HepG2 (cell line): Measurements from ENCODE around the gene SAE1. TPM values are rescaled to one million over a fixed set of nuclear protein-coding genes. Genes with fewer than 3 reads are reported as not detected.

Experiments
- GZF1 ChIP-seq: sonication (generic); formaldehyde crosslinking; IDR thresholded peaks from 2 replicates; pipeline ENCODE4 v1.5.1; 2020; ENCODE audit warnings: mild to moderate bottlenecking, missing genetic modification reagents
- MBNL3 ChIP-seq: fragments of 250-450 bp; sonication (Bioruptor Pico); conservative IDR thresholded peaks from 2 replicates; pipeline ENCODE4 v1.8.0; 2022; ENCODE audit warnings: mild to moderate bottlenecking, inconsistent platforms
- NAIF1 ChIP-seq: sonication (generic); formaldehyde crosslinking; IDR thresholded peaks from 2 replicates; pipeline ENCODE4 v1.5.0; 2020; ENCODE audit warnings: mild to moderate bottlenecking, missing genetic modification reagents, borderline replicate concordance
- PHF21A ChIP-seq: sonication (generic); formaldehyde crosslinking; IDR thresholded peaks from 2 replicates; pipeline ENCODE4 v1.5.0; 2020; ENCODE audit warnings: mild to moderate bottlenecking, missing genetic modification reagents
- SNAPC2 ChIP-seq: sonication (generic); formaldehyde crosslinking; IDR thresholded peaks from 2 replicates; pipeline ENCODE4 v1.8.1; 2022; ENCODE audit warnings: mild to moderate bottlenecking, missing genetic modification reagents
- TAF1 ChIP-seq: sonication (generic); formaldehyde crosslinking; IDR thresholded peaks from 2 replicates; pipeline ENCODE4 v1.4.0; 2020; ENCODE audit warnings: missing genetic modification reagents
- TGIF2 ChIP-seq: IDR thresholded peaks from 2 replicates; pipeline ENCODE4 v1.6.1; 2016; ENCODE audit warnings: control low read depth, missing compliant biosample characterization
- TRIM24 ChIP-seq: sonication (generic); formaldehyde crosslinking; IDR thresholded peaks from 2 replicates; pipeline ENCODE4 v1.8.0; 2022; ENCODE audit warnings: mild to moderate bottlenecking, missing genetic modification reagents
- ZMAT3 ChIP-seq: sonication (generic); formaldehyde crosslinking; conservative IDR thresholded peaks from 2 replicates; pipeline ENCODE4 v1.7.0; 2021; ENCODE audit warnings: missing genetic modification reagents
- ZNF317 ChIP-seq: sonication (generic); formaldehyde crosslinking; IDR thresholded peaks from 2 replicates; pipeline ENCODE4 v1.5.0; 2020; ENCODE audit warnings: mild to moderate bottlenecking, missing genetic modification reagents
- ZNF615 ChIP-seq: sonication (generic); formaldehyde crosslinking; IDR thresholded peaks from 2 replicates; pipeline ENCODE4 v1.5.0; 2020; ENCODE audit warnings: mild to moderate bottlenecking, missing genetic modification reagents, borderline replicate concordance
- ZNF761 ChIP-seq: sonication (generic); formaldehyde crosslinking; conservative IDR thresholded peaks from 2 replicates; pipeline ENCODE4 v1.4.0; 2020; ENCODE audit warnings: mild to moderate bottlenecking, missing genetic modification reagents
- polyA plus RNA-seq, 8 experiments: library from polyadenylated mRNA; depleted of rRNA in 3 of 8; stranded (reverse) in 7 of 8; unstranded in 1 of 8; fragments of >200 nt; fragmentation: Illumina TruSeq in 4 of 8; extraction: Trizol in 4 of 8; gene quantifications; 2 replicates each; pipeline versions ENCODE4 v1.2.1 to v1.2.3, GENCODE V29; 2011 to 2016; ENCODE audit warnings: low read depth in 4 of 8, missing spikeins in 1 of 8, mixed read lengths in 1 of 8; ENCODE audit not compliant: insufficient read depth in 1 of 8
- total RNA-seq, 5 experiments: library from RNA; depleted of rRNA; stranded (reverse); fragments of >200 nt; fragmentation: Illumina TruSeq; extraction: Trizol; gene quantifications; 2 replicates each; pipeline ENCODE4 v1.2.3, GENCODE V29; 2016; ENCODE audit warnings: low read depth in 1 of 5
- TF ChIP-seq, protein P1 (sequence below): IDR thresholded peaks from 2 replicates; pipeline ENCODE4 v1.6.1; 2016; ENCODE audit warnings: low read depth, borderline replicate concordance
- TF ChIP-seq, protein P2 (sequence below): fragments of 450-650 bp; IDR thresholded peaks from 2 replicates; pipeline ENCODE4 v1.6.1; 2016
- TF ChIP-seq, protein P3 (sequence below): IDR thresholded peaks from 2 replicates; pipeline ENCODE4 v1.6.1; 2016; ENCODE audit warnings: missing genetic modification reagents, missing compliant biosample characterization
- TF ChIP-seq, protein P4 (sequence below): sonication (generic); formaldehyde crosslinking; IDR thresholded peaks from 2 replicates; pipeline ENCODE4 v1.4.0; 2020; ENCODE audit warnings: missing genetic modification reagents, low read depth, mild to moderate bottlenecking, borderline replicate concordance
- TF ChIP-seq, protein P5 (sequence below): sonication (generic); formaldehyde crosslinking; IDR thresholded peaks from 2 replicates; pipeline ENCODE4 v1.4.0; 2020; ENCODE audit warnings: mild to moderate bottlenecking, missing genetic modification reagents

The SAE1 gene
- total and polyA plus RNA-seq, 2 of the 13 experiments (the other 11 are each of a cell fraction or from before 2014, with no cell fraction given): 87.6 to 197 TPM

DNA sequence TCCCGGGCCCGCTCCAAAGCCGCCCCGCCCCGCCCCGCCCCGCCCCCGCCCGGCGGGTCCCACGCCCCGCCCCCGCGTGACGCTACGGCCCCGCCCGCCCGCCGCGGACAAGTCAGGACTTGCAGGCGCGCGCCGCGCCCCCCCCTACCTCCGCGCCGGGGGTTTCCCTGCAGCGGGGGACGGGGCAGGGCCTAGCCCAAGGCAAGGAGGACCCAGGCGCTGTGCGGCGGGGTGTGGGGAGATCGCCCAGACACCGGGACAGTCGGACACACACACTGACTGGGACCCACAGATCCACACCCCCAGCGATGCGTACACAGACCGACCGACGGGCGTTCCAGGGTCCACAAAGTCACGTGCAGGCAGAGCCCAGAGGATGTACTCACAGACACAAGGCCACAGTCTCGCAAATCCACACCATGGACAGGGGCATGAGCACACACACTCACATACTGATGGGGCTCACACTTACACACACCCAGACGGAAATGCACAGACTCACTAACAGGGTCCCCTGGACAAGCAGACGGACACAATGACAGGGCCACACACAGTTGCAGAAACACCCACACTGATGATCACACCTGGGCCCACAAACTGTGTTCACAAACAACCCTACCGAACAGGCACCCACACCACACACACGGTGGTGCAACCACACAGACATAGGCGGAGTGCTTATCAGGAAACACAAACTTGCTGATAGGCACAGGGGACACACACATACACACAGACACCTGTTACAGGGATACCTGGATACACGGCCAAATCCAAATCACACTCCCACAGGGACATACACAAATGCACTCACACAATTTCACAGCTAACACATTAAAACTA lies 100.8 kb downstream of the SAE1 start (continued):
- TF ChIP-seq, protein P1, sequence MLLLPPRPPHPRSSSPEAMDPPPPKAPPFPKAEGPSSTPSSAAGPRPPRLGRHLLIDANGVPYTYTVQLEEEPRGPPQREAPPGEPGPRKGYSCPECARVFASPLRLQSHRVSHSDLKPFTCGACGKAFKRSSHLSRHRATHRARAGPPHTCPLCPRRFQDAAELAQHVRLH (CRISPR knock-in tag): no peak
- TF ChIP-seq TGIF2 (CRISPR knock-in tag) (peak; percentile 92), TAF1 (peak; percentile 74), ZNF615 (CRISPR knock-in tag) (no peak), TRIM24 (CRISPR knock-in tag) (no peak), PHF21A (CRISPR knock-in tag) (peak; percentile 87), GZF1 (CRISPR knock-in tag) (no peak), SNAPC2 (CRISPR knock-in tag) (no peak), ZNF317 (CRISPR knock-in tag) (peak; percentile 76; the same call in 1 of the 2 replicates), MBNL3 (CRISPR knock-in tag) (no peak), ZNF761 (CRISPR knock-in tag) (no peak), NAIF1 (no peak), ZMAT3 (CRISPR knock-in tag) (no peak; the same call in 1 of the 2 replicates)
- TF ChIP-seq, protein P2, sequence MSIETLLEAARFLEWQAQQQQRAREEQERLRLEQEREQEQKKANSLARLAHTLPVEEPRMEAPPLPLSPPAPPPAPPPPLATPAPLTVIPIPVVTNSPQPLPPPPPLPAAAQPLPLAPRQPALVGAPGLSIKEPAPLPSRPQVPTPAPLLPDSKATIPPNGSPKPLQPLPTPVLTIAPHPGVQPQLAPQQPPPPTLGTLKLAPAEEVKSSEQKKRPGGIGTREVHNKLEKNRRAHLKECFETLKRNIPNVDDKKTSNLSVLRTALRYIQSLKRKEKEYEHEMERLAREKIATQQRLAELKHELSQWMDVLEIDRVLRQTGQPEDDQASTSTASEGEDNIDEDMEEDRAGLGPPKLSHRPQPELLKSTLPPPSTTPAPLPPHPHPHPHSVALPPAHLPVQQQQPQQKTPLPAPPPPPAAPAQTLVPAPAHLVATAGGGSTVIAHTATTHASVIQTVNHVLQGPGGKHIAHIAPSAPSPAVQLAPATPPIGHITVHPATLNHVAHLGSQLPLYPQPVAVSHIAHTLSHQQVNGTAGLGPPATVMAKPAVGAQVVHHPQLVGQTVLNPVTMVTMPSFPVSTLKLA: peak; percentile 76
- TF ChIP-seq, protein P3, sequence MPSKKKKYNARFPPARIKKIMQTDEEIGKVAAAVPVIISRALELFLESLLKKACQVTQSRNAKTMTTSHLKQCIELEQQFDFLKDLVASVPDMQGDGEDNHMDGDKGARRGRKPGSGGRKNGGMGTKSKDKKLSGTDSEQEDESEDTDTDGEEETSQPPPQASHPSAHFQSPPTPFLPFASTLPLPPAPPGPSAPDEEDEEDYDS (CRISPR knock-in tag): peak; percentile 23; the same call in 1 of the 2 replicates
- TF ChIP-seq, protein P4, sequence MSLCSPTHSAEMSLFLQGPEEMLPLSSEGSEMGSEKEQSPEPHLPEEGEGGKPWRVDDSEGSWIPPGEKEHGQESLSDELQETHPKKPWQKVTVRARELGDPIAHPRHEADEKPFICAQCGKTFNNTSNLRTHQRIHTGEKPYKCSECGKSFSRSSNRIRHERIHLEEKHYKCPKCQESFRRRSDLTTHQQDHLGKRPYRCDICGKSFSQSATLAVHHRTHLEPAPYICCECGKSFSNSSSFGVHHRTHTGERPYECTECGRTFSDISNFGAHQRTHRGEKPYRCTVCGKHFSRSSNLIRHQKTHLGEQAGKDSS (CRISPR knock-in tag): peak; percentile 39; the same call in 1 of the 2 replicates
- TF ChIP-seq, protein P5, sequence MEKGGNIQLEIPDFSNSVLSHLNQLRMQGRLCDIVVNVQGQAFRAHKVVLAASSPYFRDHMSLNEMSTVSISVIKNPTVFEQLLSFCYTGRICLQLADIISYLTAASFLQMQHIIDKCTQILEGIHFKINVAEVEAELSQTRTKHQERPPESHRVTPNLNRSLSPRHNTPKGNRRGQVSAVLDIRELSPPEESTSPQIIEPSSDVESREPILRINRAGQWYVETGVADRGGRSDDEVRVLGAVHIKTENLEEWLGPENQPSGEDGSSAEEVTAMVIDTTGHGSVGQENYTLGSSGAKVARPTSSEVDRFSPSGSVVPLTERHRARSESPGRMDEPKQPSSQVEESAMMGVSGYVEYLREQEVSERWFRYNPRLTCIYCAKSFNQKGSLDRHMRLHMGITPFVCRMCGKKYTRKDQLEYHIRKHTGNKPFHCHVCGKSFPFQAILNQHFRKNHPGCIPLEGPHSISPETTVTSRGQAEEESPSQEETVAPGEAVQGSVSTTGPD: no peak
